HG03066 (cell line): ENCODE results near the gene ZNF260.
"Not testable (repeated sequence)": the region's sequence is repeated elsewhere in the genome, so short reads cannot be mapped to it uniquely, and the experiment has no call there.

Experiments used
- ATAC-seq: cut with Tn5 transposase; IDR thresholded peaks from one replicate; pipeline ENCODE4 v1.9.1; 2021; ENCODE audit warnings: low read depth; ENCODE audit not compliant: unreplicated experiment

The ZNF260 gene

DNA sequence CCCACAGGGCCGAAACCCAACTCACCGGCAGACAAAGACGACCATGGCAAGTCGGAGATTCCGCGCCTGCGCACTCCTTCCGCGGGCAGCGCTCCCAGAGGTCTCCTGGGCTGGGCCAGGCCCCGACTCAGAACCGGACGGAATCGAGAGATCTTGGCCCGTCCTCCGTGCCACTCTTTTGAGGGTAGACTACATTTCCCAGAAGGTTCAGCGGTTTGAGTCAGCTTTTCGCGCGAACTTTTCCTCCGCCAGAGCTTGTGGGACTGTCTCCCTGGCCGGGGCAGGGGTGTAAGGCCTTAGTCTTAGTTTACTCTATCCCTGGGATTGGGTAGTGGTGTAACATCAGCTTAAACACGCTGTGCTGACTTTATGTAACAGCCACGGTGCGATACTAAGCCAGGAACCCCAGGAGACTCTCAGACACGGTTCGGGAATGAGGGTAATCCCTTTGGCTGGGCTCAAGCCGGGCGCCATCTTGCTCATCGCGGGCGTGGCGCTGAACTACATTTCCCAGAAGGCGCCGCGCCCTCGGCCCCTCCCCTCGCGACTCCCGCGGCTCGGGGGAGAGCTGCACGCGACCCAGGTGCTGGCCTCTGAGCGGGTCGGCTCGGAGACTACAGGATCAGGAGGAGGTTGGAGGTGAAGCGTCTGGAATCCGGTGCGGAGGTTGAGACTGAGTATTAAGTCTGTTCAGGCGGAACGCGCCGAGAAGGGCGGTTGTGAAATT is at the start of gene ZNF260:
Gene ZNF260 (minus strand): TSS at position 78 of the 727 bp plus-strand sequence. CDS start 13,033 bp downstream, outside the sequence.
- ATAC-seq = peak; percentile 80

DNA sequence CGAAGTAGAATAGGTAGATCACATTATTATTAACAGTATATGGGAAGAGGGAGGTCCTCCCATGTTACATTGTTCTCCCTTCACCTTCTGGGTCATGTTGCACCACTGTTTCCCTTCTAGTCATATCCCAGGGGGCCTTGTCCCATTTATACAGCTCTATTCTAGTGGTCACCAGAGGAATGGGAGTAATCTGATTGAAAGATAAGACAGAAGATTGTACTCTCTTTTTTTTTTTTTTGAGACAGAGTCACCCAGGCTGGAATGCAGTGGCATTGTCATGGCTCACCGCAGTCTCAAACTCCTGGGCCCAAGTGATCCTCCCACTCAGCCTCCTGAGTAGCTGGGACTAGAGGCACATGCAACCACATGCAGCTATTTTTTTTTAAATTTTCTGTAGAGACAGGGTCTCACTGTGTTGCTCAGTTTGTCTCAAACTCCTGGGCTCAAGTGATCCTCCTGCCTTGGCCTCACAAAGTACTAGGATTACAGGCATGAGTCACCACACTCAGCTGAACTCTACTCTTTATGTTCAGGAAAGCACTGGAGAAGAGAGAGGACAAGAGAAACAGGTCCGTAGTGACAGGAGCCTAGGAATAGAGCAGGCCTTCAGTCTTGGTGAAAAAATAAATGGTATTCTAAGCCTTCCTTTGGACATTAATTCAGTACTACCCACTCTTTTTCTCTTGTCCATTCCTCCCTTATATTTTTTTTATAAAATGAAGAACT is 49.4 kb upstream of the ZNF260 start:
- ATAC-seq = no peak

DNA sequence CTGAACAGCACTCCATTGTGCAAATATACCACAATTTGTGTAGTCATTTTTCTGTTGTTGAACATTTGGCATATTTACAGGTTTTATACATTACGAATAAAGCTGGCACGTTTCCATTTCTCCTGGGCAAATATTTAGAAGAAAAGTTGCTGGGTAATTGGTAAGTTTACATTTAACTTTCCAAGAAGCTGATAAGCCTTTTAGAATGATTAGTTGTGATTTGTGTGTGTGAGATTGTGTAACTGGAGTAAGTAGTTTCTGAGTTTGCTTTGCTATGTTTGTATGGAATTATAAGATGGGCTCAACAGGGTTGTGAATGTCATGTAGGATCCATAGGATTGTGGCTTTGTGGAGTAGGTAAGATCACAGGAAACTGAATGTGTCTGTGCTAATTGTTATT is 46.7 kb upstream of the ZNF260 start:
- no peak for ATAC-seq

DNA sequence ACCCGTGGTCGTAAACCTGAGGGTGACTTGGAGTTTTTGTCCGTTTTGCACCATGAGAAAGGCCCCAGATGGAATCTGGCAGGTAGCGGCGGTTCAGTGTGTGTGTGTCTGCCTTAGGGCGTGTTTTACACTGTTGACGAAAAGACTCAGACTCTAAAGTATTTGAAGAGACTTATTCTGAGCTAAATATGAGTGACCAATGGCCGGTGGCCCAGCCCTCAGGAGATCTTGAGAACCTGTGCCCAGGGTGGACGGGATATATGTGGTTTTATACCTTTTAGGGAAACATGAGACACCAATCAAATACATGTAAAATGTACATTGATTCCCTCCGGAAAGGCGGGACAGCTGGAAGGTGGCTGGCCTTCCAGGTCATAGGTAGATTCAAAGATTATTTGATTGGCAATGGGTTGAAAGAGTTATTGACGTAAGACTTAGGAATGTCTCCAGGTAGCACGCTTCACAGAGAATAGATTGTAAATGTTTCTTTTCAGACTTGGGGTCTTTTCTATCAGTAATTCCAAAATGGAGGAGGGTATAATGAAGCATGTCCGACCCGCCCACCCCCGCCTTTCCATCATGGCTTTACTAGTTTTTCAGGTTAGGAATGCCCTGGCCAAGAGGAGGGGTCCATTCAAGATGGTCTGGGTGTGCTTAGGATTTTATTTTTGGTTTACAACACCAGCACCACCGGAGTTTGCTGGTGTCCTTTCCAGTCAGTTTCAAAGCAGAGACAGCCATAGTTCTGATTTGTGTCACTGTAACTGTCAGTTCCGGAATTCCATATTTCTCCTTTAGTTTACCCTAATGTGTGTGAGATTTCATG is 46.0 kb upstream of the ZNF260 start:
- ATAC-seq = no peak

DNA sequence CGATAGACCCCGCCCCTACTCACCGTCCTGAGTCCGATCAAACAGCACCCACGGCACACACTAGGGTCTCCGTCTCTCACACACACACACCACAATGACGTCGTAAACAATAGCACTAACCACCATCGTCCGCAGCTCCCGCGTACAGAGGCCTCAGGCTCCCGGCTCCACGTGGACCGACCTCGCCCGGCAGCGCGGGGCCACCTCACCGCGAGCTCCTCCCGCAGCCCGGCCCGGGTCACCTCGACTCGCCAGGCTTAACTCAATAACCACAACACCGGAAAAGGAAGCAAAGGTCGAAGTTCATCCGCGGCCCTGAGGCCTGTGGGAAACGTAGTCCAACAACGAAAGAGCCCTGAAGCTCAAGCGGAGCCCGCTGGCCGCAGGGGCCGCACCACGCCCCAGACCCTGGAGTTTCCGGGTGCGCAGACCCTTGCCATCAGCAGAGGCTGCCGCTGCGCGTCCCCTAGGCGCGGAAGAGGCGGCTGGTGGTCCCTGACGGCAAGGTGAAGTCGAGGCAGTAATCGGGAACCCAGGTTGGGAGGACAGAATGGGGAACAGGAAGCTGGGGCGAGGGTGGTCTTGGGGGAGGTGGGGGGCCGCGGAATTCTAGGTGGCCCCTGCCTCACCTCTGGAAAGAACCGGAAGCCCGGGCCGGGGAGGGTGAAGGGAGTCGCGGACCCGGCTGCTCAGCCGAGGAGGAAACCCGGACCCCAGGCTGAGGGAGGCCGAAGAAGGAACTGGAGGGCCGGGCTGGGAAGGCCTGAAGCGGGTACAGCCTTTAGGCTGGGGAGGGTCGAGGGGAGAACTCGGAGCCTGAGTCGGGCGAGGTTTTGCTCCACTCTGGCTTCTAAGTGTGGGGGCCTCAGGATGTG is 45.2 kb upstream of the ZNF260 start, which contains the start of gene ZNF529:
Gene ZNF529 (minus strand): TSS at position 273 of the 875 bp plus-strand sequence. CDS start 946 bp downstream, outside the sequence.
- ATAC-seq = peak; percentile 91

DNA sequence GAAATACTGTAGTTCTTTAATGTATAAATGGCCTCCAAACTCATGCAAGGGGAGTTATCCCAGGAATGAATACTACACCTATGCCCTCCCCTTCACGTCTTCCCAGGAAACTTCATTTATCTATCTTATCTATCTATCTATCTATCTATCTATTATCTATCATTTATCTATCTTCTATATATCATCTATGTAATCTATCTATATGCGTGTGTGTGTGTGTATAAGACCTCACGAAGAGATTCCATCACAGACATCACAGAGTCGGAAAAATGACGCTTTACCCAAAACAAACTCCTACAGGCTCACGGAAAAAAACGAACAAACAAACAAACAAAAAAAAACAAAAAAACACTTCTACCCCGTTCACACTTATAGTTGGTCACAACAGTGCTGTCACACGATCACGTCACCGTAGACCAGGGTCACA is 44.5 kb upstream of the ZNF260 start:
- ATAC-seq = no peak

DNA sequence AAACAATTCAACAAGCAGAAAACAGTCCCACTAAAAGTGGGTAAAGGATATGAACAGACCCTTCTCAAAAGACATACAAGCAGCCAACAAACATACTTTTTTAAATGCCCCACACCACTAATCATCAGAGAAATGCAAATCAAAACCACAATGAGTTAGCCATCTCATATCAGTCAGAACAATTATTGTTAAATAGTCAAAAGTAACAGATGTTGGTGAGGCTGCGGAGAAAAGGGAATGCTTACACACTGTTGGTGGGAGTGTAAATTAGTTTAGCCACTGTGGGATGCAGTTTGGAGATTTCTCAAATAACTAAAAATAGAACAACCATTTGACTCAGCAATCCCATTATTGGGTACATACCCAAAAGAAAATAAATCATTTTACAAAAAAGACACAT is 36.3 kb upstream of the ZNF260 start:
- no peak for ATAC-seq

DNA sequence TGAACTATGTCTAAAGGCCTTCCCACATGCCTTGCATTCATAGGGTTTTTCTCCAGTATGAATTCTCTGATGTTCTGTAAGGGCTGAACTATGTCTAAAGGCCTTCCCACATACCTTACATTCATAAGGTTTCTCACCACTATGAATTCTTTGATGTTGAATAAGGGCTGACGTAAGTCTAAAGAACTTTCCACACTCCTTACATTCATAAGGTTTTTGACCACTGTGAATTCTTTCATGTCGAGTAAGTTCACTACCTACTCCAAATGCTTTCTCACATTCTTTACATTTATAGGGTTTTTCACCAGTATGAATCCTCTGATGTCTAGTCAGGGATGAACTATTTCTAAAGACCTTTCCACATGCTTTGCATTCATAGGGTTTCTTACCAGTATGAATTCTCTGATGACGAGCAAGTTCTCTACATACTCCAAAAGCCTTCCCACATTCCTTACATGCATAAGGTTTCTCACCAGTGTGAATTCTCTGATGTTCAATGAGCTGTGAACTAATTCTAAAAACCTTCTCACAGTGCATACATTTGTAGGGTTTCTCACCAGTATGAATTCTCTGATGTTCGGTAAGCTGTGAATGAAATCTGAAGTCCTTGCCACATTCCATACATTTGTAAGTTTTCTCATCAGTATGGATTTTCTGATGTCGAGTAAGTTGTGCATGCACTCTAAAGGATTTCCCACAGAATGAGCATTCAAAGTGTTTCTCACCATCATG is 19.1 kb upstream of the ZNF260 start:
- ATAC-seq = no peak

DNA sequence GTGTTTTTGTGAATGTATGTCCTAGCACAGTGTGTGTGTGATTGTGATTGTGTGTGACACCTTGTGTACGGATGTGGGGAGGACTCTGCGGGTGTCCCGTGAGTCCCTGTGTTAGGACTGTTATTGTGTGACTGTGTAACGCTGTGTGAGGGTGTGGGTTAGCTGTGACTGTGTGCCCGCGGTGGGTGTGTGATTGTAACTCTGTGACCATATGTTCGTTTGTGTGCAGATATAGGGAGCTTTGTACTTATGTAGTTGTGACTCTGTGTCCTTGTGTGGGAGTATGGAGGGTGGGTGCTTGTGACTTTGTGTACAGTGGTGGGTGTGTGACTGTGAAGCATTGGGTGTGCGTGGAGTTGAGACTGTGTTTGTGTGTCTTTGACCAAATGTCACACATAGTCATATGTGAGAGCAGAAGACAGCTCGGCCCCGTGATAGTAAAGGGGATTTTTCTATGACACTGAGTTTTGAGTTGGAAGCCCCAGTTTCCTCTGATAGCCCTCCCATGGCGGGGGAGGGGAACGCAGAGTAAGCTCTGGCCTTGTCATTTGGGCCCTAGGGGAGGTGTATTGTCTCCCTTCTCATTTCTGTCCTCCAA is 949 bp upstream of the ZNF260 start:
- peak; percentile 11 for ATAC-seq

DNA sequence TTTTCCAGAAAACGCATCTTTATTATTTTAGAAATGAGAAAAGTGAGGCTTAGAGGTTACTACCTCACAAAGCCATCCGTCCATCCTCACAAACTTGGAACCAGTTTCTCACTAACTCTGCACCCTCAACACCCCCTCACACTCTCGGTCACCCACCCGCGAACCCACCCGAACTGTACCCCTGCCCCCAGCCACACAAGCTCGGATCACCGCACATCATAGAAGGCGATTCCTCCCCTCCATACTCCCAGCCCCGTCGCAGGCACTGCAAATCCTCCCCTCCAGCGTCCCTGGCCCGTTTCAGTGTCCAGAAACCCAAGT is 238 bp downstream of the ZNF260 start:
- ATAC-seq = no peak

DNA sequence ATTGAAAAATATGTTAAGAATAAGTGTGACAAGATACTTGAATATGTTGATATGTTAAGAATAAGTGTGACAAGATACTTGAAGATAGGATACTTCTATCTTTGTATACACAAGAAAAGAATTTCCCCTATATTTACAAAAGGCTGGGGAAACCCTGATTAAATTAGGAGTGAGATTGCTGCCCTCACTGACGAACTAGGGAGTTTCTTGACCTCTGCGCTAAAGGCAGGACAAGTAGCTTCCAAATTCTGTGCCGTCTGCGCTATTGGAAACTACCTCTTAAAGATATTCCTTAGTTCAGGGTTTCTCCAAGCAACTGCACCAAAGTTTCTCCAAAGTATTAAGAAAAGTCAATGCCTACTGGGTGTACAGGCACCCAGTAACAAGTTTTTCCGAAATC is 730 bp downstream of the ZNF260 start:
- ATAC-seq = no peak

DNA sequence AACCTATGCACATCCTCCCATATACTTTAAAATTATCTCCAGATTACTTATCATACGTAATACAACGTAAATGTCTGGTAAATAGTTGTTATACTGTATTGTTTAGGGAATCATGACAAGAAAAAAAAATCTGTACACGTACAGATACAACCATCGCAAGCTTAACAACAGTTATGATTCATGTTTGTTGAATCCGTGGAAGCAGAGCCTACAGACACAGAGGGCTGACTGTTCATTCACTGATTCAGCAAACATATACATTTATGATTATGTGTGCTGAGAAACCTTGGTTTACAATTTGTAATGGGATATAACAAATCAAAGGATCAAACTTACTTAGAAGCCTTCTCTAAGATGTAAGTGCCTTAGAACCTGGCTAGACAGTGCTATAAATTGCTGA is 1.5 kb downstream of the ZNF260 start:
- no peak for ATAC-seq

DNA sequence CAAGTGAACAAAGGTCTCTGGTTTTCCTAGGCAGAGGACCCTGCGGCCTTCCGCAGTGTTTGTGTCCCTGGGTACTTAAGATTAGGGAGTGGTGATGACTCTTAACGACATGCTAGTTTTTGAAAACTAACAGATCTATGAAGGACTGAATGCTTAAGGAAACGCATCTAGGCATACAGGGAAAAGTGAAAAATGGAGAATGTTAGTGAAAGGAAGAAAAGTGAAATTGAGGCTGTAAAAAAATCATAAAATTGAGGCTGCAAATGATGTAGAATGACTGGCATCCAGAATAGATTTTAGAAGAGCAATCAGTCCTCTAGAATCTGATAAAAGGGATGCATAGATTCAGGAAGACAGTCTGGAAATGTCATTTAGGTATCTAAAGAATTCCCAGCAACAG is 3.5 kb downstream of the ZNF260 start:
- ATAC-seq = no peak

DNA sequence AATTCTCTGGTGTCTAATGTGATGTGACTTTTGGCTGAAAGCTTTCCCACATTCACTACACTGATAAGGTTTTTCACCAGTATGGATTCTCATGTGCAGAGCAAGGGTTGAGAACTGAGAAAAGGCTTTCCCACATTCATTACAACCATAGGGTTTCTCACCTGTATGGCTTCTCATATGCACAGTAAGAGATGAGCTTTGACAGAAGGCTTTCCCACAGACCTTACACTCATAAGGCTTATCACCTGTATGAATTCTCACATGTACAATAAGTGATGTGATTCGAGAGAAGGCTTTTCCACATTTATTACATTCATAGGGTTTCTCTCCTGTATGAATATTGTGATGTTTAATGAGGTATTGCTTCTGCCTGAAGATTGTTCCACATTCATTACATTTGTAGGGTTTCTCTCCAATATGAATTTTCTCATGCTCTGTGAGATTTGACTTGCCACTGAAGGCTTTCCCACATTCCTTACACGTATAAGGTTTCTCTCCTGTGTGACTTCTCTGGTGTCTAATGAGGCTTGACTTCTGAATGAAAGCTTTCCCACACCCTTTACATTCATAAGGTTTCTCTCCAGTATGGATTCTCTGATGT is 14.0 kb downstream of the ZNF260 start:
- ATAC-seq = no peak

DNA sequence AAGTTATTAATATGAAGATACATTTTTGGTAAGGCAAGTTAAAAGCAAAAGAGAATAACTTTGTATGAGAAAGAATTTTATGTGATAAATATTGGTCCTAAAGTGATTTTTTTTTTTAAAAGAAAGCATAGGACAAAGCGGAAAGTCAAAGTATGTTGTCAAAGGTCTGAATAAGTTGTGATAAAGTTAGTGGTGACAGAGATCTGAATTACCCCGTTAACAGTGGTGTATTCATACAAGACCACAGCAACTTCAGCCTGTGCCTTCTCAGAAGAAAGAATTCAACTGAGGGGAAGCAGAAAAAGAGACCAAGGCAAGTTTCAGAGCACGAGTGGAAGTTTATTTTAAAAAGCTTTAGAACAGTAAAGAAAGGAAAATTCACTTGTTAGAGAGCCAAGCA is 19.7 kb downstream of the ZNF260 start:
- ATAC-seq = no peak

DNA sequence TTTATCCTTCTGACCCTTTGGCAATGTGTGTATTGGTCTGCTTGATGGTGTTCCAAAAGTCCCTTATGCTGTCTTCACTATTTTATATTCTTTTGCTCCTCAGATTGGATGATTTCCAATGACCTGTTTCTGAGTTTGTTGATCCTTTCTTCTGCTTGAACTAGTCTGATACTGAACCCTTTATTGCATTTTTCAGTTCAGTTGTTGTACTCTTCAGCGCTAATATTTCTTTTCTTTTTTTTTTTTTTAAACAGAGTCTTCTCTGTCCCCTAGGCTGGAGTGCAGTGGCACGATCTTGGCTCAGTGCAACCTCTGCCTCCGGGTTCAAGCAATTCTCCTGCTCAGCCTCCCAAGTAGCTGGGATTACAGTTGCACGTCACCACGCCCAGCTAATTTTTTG is 26.1 kb downstream of the ZNF260 start:
- ATAC-seq = no peak

DNA sequence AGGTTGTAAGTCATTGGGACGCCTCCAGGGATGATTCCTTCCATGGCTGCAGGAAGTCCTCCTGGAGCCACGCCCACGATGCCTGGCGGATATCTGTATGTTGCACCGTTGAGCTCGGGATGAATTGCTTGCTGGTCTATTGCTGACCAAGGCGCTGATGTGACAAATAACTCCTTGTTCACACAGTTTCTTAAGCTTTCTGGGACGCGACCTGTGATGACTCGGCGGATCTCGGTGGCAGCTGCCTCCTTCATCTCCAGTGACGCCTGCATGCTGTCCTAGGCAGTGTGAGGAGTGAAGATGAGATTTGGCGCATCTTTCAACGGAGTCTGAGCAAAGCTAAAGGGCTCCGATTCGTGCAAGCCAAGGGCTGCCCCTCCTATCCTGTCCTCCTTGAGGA is 31.1 kb downstream of the ZNF260 start:
- ATAC-seq = no peak

DNA sequence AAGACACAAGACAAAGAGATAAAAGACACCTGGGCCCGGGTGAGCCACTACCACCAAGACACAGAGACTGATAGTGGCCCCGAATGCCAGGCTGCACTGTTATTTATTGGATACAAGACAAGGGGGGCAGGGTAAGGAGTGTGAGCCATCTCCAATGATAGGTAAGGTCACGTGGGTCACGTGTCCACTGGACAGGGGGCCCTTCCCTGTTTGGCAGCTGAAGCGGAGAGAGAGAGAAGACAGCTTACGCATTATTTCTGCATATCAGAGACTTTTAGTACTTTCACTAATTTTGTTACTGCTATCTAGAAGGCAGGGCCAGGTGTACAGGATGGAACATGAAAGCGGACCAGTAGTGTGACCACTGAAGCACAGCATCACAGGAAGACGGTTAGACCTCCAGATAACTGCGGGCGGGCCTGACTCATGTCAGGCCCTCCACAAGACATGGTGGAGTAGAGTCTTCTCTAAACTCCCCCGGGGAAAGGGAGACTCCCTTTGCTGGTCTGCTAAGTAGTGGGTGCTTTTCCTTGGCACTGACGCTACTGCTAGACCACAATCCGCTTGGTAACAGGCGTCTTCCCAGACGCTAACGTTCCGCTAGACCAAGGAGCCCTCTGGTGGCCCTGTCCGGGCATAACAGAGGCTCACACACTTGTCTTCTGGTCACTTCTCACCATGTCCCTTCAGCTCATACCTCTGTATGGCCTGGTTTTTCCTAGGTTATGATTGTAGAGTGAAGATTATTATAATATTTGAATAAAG is 35.2 kb downstream of the ZNF260 start:
- ATAC-seq = not testable (repeated sequence)
